DND-41 (cell line): ENCODE data around the gene FOXP1.

Experiments
- EZH2 ChIP-seq: IDR thresholded peaks from 3 replicates; pipeline ENCODE4 v1.6.1; 2012; ENCODE audit warnings: borderline replicate concordance, low read depth, mild to moderate bottlenecking, moderate library complexity, low read length, inconsistent platforms; ENCODE audit not compliant: severe bottlenecking
- TF ChIP-seq, protein P1 (sequence below): IDR thresholded peaks from 2 replicates; pipeline ENCODE4 v1.5.1; 2012; ENCODE audit warnings: borderline replicate concordance, low read length, moderate library complexity, mild to moderate bottlenecking; ENCODE audit not compliant: poor library complexity, severe bottlenecking; ENCODE audit errors: extremely low read depth

DNA sequence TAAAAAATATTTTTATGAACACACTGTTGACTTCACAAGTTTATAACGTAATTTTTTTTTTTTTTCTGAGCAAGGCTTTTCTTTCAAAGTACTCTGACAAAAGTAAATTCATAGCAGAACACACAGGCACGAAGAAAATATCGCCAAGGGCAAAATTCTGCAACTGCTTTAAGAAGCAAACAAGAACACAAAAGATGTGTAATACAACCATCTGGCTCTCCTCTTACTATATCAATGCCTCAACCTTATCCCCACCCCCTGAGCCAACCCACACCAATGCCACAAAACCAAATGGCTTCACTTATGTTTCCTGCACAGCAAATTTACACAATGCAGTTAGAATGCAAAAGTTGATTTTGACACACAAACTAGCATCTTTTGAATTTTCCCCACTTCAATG, 274.2 kb downstream of the FOXP1 start:
- TF ChIP-seq, protein P1, sequence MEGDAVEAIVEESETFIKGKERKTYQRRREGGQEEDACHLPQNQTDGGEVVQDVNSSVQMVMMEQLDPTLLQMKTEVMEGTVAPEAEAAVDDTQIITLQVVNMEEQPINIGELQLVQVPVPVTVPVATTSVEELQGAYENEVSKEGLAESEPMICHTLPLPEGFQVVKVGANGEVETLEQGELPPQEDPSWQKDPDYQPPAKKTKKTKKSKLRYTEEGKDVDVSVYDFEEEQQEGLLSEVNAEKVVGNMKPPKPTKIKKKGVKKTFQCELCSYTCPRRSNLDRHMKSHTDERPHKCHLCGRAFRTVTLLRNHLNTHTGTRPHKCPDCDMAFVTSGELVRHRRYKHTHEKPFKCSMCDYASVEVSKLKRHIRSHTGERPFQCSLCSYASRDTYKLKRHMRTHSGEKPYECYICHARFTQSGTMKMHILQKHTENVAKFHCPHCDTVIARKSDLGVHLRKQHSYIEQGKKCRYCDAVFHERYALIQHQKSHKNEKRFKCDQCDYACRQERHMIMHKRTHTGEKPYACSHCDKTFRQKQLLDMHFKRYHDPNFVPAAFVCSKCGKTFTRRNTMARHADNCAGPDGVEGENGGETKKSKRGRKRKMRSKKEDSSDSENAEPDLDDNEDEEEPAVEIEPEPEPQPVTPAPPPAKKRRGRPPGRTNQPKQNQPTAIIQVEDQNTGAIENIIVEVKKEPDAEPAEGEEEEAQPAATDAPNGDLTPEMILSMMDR, result no peak
- TF ChIP-seq EZH2, result no peak
